OCI-LY1 (cell line): ENCODE results near the gene TACR1.

Source experiments
- EZH2 ChIP-seq: fragments of 200-600 bp; sonication (generic), shearing (Covaris generic); IDR thresholded peaks from 2 replicates; pipeline ENCODE4 v1.8.0; 2017; ENCODE audit warnings: borderline replicate concordance, mixed run types, mild to moderate bottlenecking, antibody characterized with exemption, low read length, moderate library complexity, mixed read lengths
- TF ChIP-seq, protein P1 (sequence below): fragments of 200-600 bp; sonication (generic), shearing (Covaris generic); IDR thresholded peaks from 2 replicates; pipeline ENCODE4 v1.5.1; 2017; ENCODE audit warnings: mild to moderate bottlenecking, antibody characterized with exemption, low read length, moderate library complexity, mixed read lengths

DNA sequence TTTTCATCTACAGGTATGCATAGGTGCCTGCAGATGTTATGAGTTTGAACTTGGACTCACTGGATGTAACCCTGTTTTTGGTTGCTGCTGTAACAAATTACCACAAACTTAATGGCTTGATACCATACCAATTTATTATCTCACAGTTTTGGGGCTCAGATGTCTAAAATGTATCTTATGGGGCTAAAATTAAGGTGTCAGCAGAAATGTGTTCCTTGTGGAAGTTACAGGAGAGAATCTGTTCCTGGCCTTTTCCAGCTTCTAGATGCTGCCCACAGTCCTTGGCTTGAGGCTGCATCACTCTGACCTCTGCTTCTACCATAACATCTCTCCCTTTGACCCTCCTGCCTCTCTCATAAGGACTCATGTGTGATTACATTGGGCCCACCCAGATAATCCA lies 193.3 kb downstream of the TACR1 start:
- TF ChIP-seq EZH2: no peak
- TF ChIP-seq, protein P1, sequence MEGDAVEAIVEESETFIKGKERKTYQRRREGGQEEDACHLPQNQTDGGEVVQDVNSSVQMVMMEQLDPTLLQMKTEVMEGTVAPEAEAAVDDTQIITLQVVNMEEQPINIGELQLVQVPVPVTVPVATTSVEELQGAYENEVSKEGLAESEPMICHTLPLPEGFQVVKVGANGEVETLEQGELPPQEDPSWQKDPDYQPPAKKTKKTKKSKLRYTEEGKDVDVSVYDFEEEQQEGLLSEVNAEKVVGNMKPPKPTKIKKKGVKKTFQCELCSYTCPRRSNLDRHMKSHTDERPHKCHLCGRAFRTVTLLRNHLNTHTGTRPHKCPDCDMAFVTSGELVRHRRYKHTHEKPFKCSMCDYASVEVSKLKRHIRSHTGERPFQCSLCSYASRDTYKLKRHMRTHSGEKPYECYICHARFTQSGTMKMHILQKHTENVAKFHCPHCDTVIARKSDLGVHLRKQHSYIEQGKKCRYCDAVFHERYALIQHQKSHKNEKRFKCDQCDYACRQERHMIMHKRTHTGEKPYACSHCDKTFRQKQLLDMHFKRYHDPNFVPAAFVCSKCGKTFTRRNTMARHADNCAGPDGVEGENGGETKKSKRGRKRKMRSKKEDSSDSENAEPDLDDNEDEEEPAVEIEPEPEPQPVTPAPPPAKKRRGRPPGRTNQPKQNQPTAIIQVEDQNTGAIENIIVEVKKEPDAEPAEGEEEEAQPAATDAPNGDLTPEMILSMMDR: no peak
